Neuronal stem cell (in vitro differentiated cells): ENCODE measurements around the gene ASPHD1.

Experiments used
- DNase-seq: peaks from one replicate; pipeline ENCODE4 v3.0.0-alpha.2; 2013; ENCODE audit warnings: low spot score
- H2AFZ ChIP-seq: one replicate; pipeline ENCODE4 v1.6.1; 2013; ENCODE audit warnings: mild to moderate bottlenecking, low read length, inconsistent platforms
- H2AK5ac ChIP-seq: 2 replicates; pipeline ENCODE4 v1.6.1; 2013; ENCODE audit warnings: low read depth, mild to moderate bottlenecking, inconsistent platforms, low read length, moderate library complexity, mixed read lengths
- H2BK120ac ChIP-seq: 2 replicates; pipeline ENCODE4 v1.6.1; 2013; ENCODE audit warnings: low read depth, mild to moderate bottlenecking, inconsistent platforms, low read length, moderate library complexity, mixed read lengths
- H2BK12ac ChIP-seq: one replicate; pipeline ENCODE4 v1.6.1; 2013; ENCODE audit warnings: low read length, inconsistent platforms
- H2BK15ac ChIP-seq: 2 replicates; pipeline ENCODE4 v1.6.1; 2013; ENCODE audit warnings: mild to moderate bottlenecking, low read length, inconsistent platforms, mixed read lengths
- H2BK5ac ChIP-seq: one replicate; pipeline ENCODE4 v1.6.1; 2013; ENCODE audit warnings: inconsistent platforms, mild to moderate bottlenecking, low read length, moderate library complexity
- H3K14ac ChIP-seq: one replicate; pipeline ENCODE4 v1.6.1; 2013; ENCODE audit warnings: low read length, inconsistent platforms
- H3K18ac ChIP-seq: 2 replicates; pipeline ENCODE4 v1.6.1; 2013; ENCODE audit warnings: low read length, inconsistent platforms
- H3K23ac ChIP-seq: 2 replicates; pipeline ENCODE4 v1.6.1; 2013; ENCODE audit warnings: low read depth, mild to moderate bottlenecking, mixed read lengths, low read length, inconsistent platforms; ENCODE audit not compliant: poor library complexity
- H3K27ac ChIP-seq: replicated peaks from 3 replicates; pipeline ENCODE4 v1.5.1; 2013; ENCODE audit warnings: low read length, inconsistent platforms
- H3K27me3 ChIP-seq, 3 experiments: 2 replicates each; pipeline ENCODE4 v1.6.1; 2013; ENCODE audit warnings: low read length in 3 of 3, mild to moderate bottlenecking in 2 of 3, inconsistent platforms in 1 of 3, low read depth in 1 of 3, mixed read lengths in 1 of 3, moderate library complexity in 1 of 3; ENCODE audit not compliant: control insufficient read depth in 3 of 3, insufficient read depth in 3 of 3
- H3K36me3 ChIP-seq, 2 donors: replicated peaks in 1 of 2; 2 replicates each; pipeline ENCODE4 v1.6.1; 2013; ENCODE audit warnings: low read length in 2 of 2; ENCODE audit not compliant: control insufficient read depth in 2 of 2, insufficient read depth in 2 of 2
- H3K4ac ChIP-seq: 2 replicates; pipeline ENCODE4 v1.6.1; 2013; ENCODE audit warnings: inconsistent platforms, mild to moderate bottlenecking, low read length, moderate library complexity
- H3K4me1 ChIP-seq, 2 donors: 1 replicate in 1 of 2; 2 replicates in 1 of 2; pipeline ENCODE4 v1.6.1; 2013; ENCODE audit warnings: low read length in 2 of 2, low read depth in 1 of 2; ENCODE audit not compliant: control insufficient read depth in 2 of 2, insufficient read depth in 1 of 2
- H3K4me2 ChIP-seq: one replicate; pipeline ENCODE4 v1.6.1; 2013; ENCODE audit warnings: mild to moderate bottlenecking, low read length, inconsistent platforms; ENCODE audit not compliant: insufficient read depth, poor library complexity, severe bottlenecking
- H3K4me3 ChIP-seq, 2 donors: 2 replicates each; pipeline ENCODE4 v1.5.1; 2013; ENCODE audit warnings: low read length in 2 of 2, mild to moderate bottlenecking in 2 of 2, inconsistent platforms in 1 of 2, moderate library complexity in 1 of 2
- H3K79me1 ChIP-seq: one replicate; pipeline ENCODE4 v1.6.1; 2013; ENCODE audit warnings: low read depth, mild to moderate bottlenecking, inconsistent platforms, low read length, moderate library complexity
- H3K9ac ChIP-seq: one replicate; pipeline ENCODE4 v1.6.1; 2013; ENCODE audit warnings: mild to moderate bottlenecking, low read depth, low read length, inconsistent platforms; ENCODE audit not compliant: poor library complexity
- H3K9me3 ChIP-seq, 2 donors: replicated peaks in 1 of 2; 2 replicates each; pipeline versions ENCODE3 to v1.6.1; 2013; ENCODE audit warnings: low read length in 2 of 2, mild to moderate bottlenecking in 2 of 2, inconsistent platforms in 1 of 2, low read depth in 1 of 2, mixed read lengths in 1 of 2, moderate library complexity in 1 of 2; ENCODE audit not compliant: control insufficient read depth in 2 of 2, insufficient read depth in 1 of 2
- H4K8ac ChIP-seq: one replicate; pipeline ENCODE4 v1.6.1; 2013; ENCODE audit warnings: low read depth, mild to moderate bottlenecking, inconsistent platforms, low read length, moderate library complexity
- H4K91ac ChIP-seq: one replicate; pipeline ENCODE4 v1.6.1; 2013; ENCODE audit warnings: low read length, low read depth, mild to moderate bottlenecking, inconsistent platforms; ENCODE audit not compliant: poor library complexity
- WGBS, 2 donors: extraction: QIAGEN DNeasy Blood & Tissue Kit; methylation state at CpG; one replicate each; pipeline ENCODE4 v1.1.7; 2013; ENCODE audit warnings: missing lambda C conversion rate in 2 of 2, mixed read lengths in 1 of 2; ENCODE audit not compliant: insufficient read length in 2 of 2, insufficient replicate concordance in 1 of 2; ENCODE audit errors: extremely low coverage in 2 of 2; 5-methylcytosine and 5-hydroxymethylcytosine counted together

The ASPHD1 gene

GRCh38 chr16:29896841-29897240, 3.4 kb upstream of the ASPHD1 start:
- Histone ChIP-seq H3K27ac (no peak overlapping the region), H3K9ac (no peak overlapping the region), H3K36me3 (no peaks in the 10 kb centered on the region), H3K4me2 (no peak overlapping the region), H4K8ac (no peak overlapping the region), H2BK15ac (no peak overlapping the region), H3K23ac (no peak overlapping the region), H3K14ac (no peak overlapping the region), H2BK5ac (no peak overlapping the region), H2BK120ac (no peak overlapping the region), H4K91ac (no peak overlapping the region), H3K4ac (no peak overlapping the region), H3K4me3 (no peak overlapping the region), H3K79me1 (no peaks in the 10 kb centered on the region), H3K9me3 (no peaks in the 10 kb centered on the region), H3K4me1 (peaks cover 18% of the 10 kb centered on the region in 2 donors), H3K27me3 (peaks cover 0 to 21% (median 4%) of the 10 kb centered on the region in 3 experiments), H2BK12ac (no peak overlapping the region), H2AFZ (no peak overlapping the region), H3K18ac (no peak overlapping the region), H2AK5ac (no peak overlapping the region)
- no CpG with 5 or more reads among the region's 15 CpGs for WGBS, 2 donors
- no peak for DNase-seq

GRCh38 chr16:29897333-29897732, 3.0 kb upstream of the ASPHD1 start:
- H3K14ac ChIP-seq: no peak overlapping the region
- no peak overlapping the region for H3K18ac ChIP-seq
- H3K27ac ChIP-seq: no peak overlapping the region

GRCh38 chr16:29898135-29898803, 2.0 kb upstream of the ASPHD1 start:
- no peak overlapping the region for H2BK120ac ChIP-seq
- H3K36me3 ChIP-seq: no peaks in the 10 kb centered on the region
- no peak overlapping the region for H3K23ac ChIP-seq
- H4K8ac ChIP-seq: peak overlapping the region; percentile 43
- H3K79me1 ChIP-seq: no peaks in the 10 kb centered on the region
- H3K4me1 ChIP-seq: peaks cover 15 to 18% of the 10 kb centered on the region in 2 donors
- H2BK5ac ChIP-seq: peak overlapping the region; percentile 53
- H4K91ac ChIP-seq: no peak overlapping the region
- H2AFZ ChIP-seq: peak overlapping the region; percentile 96
- peak overlapping the region; percentile 4 for H3K9ac ChIP-seq
- peaks cover 0 to 23% (median 4%) of the 10 kb centered on the region in 3 experiments for H3K27me3 ChIP-seq
- H3K4me2 ChIP-seq: peak overlapping the region; percentile 89
- H3K4ac ChIP-seq: no peak overlapping the region
- DNase-seq: no peak
- H3K27ac ChIP-seq: no peak overlapping the region
- no peak overlapping the region for H2AK5ac ChIP-seq
- H3K18ac ChIP-seq: no peak overlapping the region
- no peak overlapping the region for H3K14ac ChIP-seq
- no peaks in the 10 kb centered on the region for H3K9me3 ChIP-seq
- H3K4me3 ChIP-seq: peak overlapping the region; percentile 59 to 84
- no peak overlapping the region for H2BK12ac ChIP-seq
- no peak overlapping the region for H2BK15ac ChIP-seq
- no CpG with 5 or more reads among the region's 9 CpGs for WGBS, 2 donors

More at GRCh38 chr16:29897333-29897732, 3.0 kb upstream of the ASPHD1 start:
- no peak overlapping the region for H4K91ac ChIP-seq
- H3K4me2 ChIP-seq: no peak overlapping the region
- no CpG with 5 or more reads among the region's 4 CpGs for WGBS, 2 donors
- no peak overlapping the region for H2BK12ac ChIP-seq
- no peak overlapping the region for H3K9ac ChIP-seq
- no peak overlapping the region for H2AK5ac ChIP-seq
- no peak overlapping the region for H4K8ac ChIP-seq
- H3K36me3 ChIP-seq: no peaks in the 10 kb centered on the region
- no peak for DNase-seq
- H2BK15ac ChIP-seq: no peak overlapping the region
- H3K4me1 ChIP-seq: peaks cover 16 to 18% of the 10 kb centered on the region in 2 donors
- no peak overlapping the region for H2BK5ac ChIP-seq
- H3K79me1 ChIP-seq: no peaks in the 10 kb centered on the region
- no peaks in the 10 kb centered on the region for H3K9me3 ChIP-seq
- no peak overlapping the region for H2AFZ ChIP-seq
- H3K4me3 ChIP-seq: no peak overlapping the region
- H3K4ac ChIP-seq: no peak overlapping the region
- H3K27me3 ChIP-seq: peaks cover 0 to 23% (median 4%) of the 10 kb centered on the region in 3 experiments
- no peak overlapping the region for H2BK120ac ChIP-seq
- H3K23ac ChIP-seq: no peak overlapping the region

- Histone ChIP-seq H2BK15ac (no peak overlapping the region), H3K4me3 (peak overlapping the region; percentile 59 to 84), H3K14ac (no peak overlapping the region), H2BK120ac (no peak overlapping the region), H3K18ac (no peak overlapping the region), H2BK5ac (no peak overlapping the region), H3K23ac (peak overlapping the region; percentile 57), H2BK12ac (no peak overlapping the region), H3K4ac (no peak overlapping the region), H3K4me2 (peak overlapping the region; percentile 89), H4K8ac (no peak overlapping the region), H4K91ac (no peak overlapping the region), H2AFZ (peak overlapping the region; percentile 96), H3K36me3 (no peaks in the 10 kb centered on the region), H3K79me1 (no peaks in the 10 kb centered on the region), H3K4me1 (peaks cover 15 to 18% of the 10 kb centered on the region in 2 donors), H3K9me3 (no peaks in the 10 kb centered on the region), H3K27me3 (peaks cover 0 to 23% (median 4%) of the 10 kb centered on the region in 3 experiments), H2AK5ac (no peak overlapping the region), H3K9ac (no peak overlapping the region), H3K27ac (no peak overlapping the region)
- peak; percentile 33 for DNase-seq
- no CpG with 5 or more reads among the region's 25 CpGs for WGBS, 2 donors
Measured at GRCh38 chr16:29898804-29899515, 1.3 kb upstream of the ASPHD1 start.
